Measurements from ENCODE around the gene LCNL1. TPM values are rescaled to one million over a fixed set of nuclear protein-coding genes. Genes with fewer than 3 reads are reported as not detected.

LCNL1 gene
- polyA plus RNA-seq, 1 donor (not counting 4 experiments of a cell fraction or from before 2014, with no cell fraction given) = not detected

- H3K4me1 ChIP-seq (ENCODE audit: control insufficient read depth, extremely low read depth, insufficient read depth, low read length) = peaks cover 25% of the 10 kb centered on the region
- DNase-seq (ENCODE audit: low read depth, low spot score) = no peak
- no peak overlapping the region for H3K9ac ChIP-seq (ENCODE audit: control insufficient read depth, extremely low read depth, insufficient read depth, low read length)
- TF ChIP-seq EZH2 (IDR thresholded peaks at IDR 0.05; ENCODE audit: low read length) (no peak), CTCF (optimal IDR thresholded peaks at IDR 0.05 in 1 of 3, IDR thresholded peaks at IDR 0.05 in 1 of 3, conservative IDR thresholded peaks at IDR 0.05 in 1 of 3; ENCODE audit: extremely low read depth in 1 of 3, insufficient read depth in 2 of 3, low read length in 3 of 3) (no peak)
- dilution Hi-C loops (cut with MboI; ENCODE audit: extremely low pct_ligation_motif_present, low sequenced_read_pairs) = no loop called here
- H2AFZ ChIP-seq (ENCODE audit: control insufficient read depth, low read length) = no peak overlapping the region
- no peaks in the 10 kb centered on the region for H4K20me1 ChIP-seq (ENCODE audit: control insufficient read depth, extremely low read depth, insufficient read depth, low read length)
- no peak overlapping the region for H3K4me3 ChIP-seq (ENCODE audit: control insufficient read depth in 2 of 3, extremely low read depth in 1 of 3, insufficient read depth in 2 of 3, low read depth in 1 of 3, low read length in 3 of 3)
- no peak for FAIRE-seq
- no peaks in the 10 kb centered on the region for H3K9me3 ChIP-seq (ENCODE audit: control insufficient read depth, low read depth, low read length)
- no peaks in the 10 kb centered on the region for H3K9me1 ChIP-seq (ENCODE audit: control insufficient read depth, extremely low read depth, insufficient read depth, low read length)
- no peaks in the 10 kb centered on the region for H3K36me3 ChIP-seq (ENCODE audit: control insufficient read depth in 2 of 2, extremely low read depth in 1 of 2, insufficient read depth in 2 of 2, low read length in 2 of 2)
- no peaks in the 10 kb centered on the region for H3K79me2 ChIP-seq (ENCODE audit: control insufficient read depth, insufficient read depth, low read length)
- H3K4me2 ChIP-seq (ENCODE audit: control insufficient read depth, extremely low read depth, insufficient read depth, low read depth, low read length) = peak overlapping the region; percentile 48
- no peak overlapping the region for H3K27ac ChIP-seq (ENCODE audit: control insufficient read depth, insufficient read depth, low read length)
- H3K27me3 ChIP-seq (ENCODE audit: control insufficient read depth, extremely low read depth, insufficient read depth, low read length) = no peaks in the 10 kb centered on the region
These were observed 17.6 kb downstream of the LCNL1 start for GRCh38 chr9:137000177-137000930.

GRCh38 chr9:137001857-137002645 lies 19.3 kb downstream of the LCNL1 start:
- no peak overlapping the region for H3K9ac ChIP-seq (ENCODE audit: control insufficient read depth, extremely low read depth, insufficient read depth, low read length)
- H3K9me1 ChIP-seq (ENCODE audit: control insufficient read depth, extremely low read depth, insufficient read depth, low read length) = no peaks in the 10 kb centered on the region
- H3K27ac ChIP-seq (ENCODE audit: control insufficient read depth, insufficient read depth, low read length) = no peak overlapping the region
- no peak for DNase-seq (ENCODE audit: low read depth, low spot score)
- no peak for FAIRE-seq
- H3K4me1 ChIP-seq (ENCODE audit: control insufficient read depth, extremely low read depth, insufficient read depth, low read length) = peaks cover 9% of the 10 kb centered on the region
- no peak overlapping the region for H2AFZ ChIP-seq (ENCODE audit: control insufficient read depth, low read length)
- H3K27me3 ChIP-seq (ENCODE audit: control insufficient read depth, extremely low read depth, insufficient read depth, low read length) = no peaks in the 10 kb centered on the region
- H3K4me3 ChIP-seq (ENCODE audit: control insufficient read depth in 2 of 3, extremely low read depth in 1 of 3, insufficient read depth in 2 of 3, low read depth in 1 of 3, low read length in 3 of 3) = no peak overlapping the region
- no peak overlapping the region for H3K4me2 ChIP-seq (ENCODE audit: control insufficient read depth, extremely low read depth, insufficient read depth, low read depth, low read length)
- H4K20me1 ChIP-seq (ENCODE audit: control insufficient read depth, extremely low read depth, insufficient read depth, low read length) = no peaks in the 10 kb centered on the region
- H3K36me3 ChIP-seq (ENCODE audit: control insufficient read depth in 2 of 2, extremely low read depth in 1 of 2, insufficient read depth in 2 of 2, low read length in 2 of 2) = no peaks in the 10 kb centered on the region
- no peaks in the 10 kb centered on the region for H3K9me3 ChIP-seq (ENCODE audit: control insufficient read depth, low read depth, low read length)
- TF ChIP-seq EZH2 (IDR thresholded peaks at IDR 0.05; ENCODE audit: low read length) (no peak), CTCF (optimal IDR thresholded peaks at IDR 0.05 in 1 of 3, IDR thresholded peaks at IDR 0.05 in 1 of 3, conservative IDR thresholded peaks at IDR 0.05 in 1 of 3; ENCODE audit: extremely low read depth in 1 of 3, insufficient read depth in 2 of 3, low read length in 3 of 3) (no peak)
- dilution Hi-C loops (cut with MboI; ENCODE audit: extremely low pct_ligation_motif_present, low sequenced_read_pairs) = no loop called here
- no peaks in the 10 kb centered on the region for H3K79me2 ChIP-seq (ENCODE audit: control insufficient read depth, insufficient read depth, low read length)
